Nephron (organoid): Measurements from ENCODE around the gene CALY.

ENCODE experiments used
- H3K27ac Mint-ChIP-seq, 3 experiments: 2 replicates each; pipeline ENCODE4 v1.8.0; 2020; ENCODE audit warnings: mixed read lengths in 3 of 3, mild to moderate bottlenecking in 2 of 3, moderate library complexity in 1 of 3
- H3K27me3 Mint-ChIP-seq: 2 replicates; pipeline ENCODE4 v1.8.0; 2021; ENCODE audit warnings: low read depth, mild to moderate bottlenecking, moderate library complexity, mixed read lengths
- H3K36me3 Mint-ChIP-seq: 2 replicates; pipeline ENCODE4 v1.8.0; 2020; ENCODE audit warnings: low read depth, mixed read lengths
- H3K4me1 Mint-ChIP-seq: 2 replicates; pipeline ENCODE4 v1.8.0; 2020; ENCODE audit warnings: mixed read lengths
- H3K4me3 Mint-ChIP-seq, 3 experiments: 2 replicates each; pipeline ENCODE4 v1.8.0; 2020; ENCODE audit warnings: mild to moderate bottlenecking in 3 of 3, mixed read lengths in 3 of 3, moderate library complexity in 2 of 3
- H3K9me3 Mint-ChIP-seq: 2 replicates; pipeline ENCODE4 v1.8.0; 2020; ENCODE audit warnings: mixed read lengths
- TF ChIP-seq, protein P1 (sequence below), 3 experiments: fragments of 200-600 bp; sonication (generic); IDR thresholded peaks; one replicate each; pipeline ENCODE4 v1.5.0; 2021; ENCODE audit warnings: antibody characterized with exemption in 3 of 3; ENCODE audit not compliant: unreplicated experiment in 3 of 3

CALY gene

DNA sequence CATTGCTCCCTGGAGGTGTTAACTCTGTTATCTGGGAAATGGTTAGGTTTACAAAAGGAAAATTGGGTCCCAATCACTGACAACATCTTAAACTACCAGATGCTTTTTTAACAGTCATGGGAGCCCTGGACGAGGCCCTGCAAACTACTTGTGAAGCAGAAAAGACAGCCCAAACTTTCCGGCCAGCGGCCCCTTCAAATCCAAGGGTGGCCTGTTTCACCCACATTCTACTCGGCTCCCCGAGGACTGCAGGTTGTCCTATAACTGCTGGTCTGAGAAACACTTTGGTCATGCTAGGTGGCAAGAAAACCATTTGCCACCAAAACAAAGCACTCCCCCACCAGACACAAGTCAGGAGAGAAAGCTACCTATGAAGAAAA is 30.6 kb downstream of the CALY start:
- Mint-ChIP-seq H3K27me3 (no peaks in the 10 kb centered on the region), H3K4me1 (peaks cover 23% of the 10 kb centered on the region), H3K36me3 (peaks cover 21% of the 10 kb centered on the region), H3K4me3 (peak overlapping the region; percentile 53 to 62 (median 60)), H3K9me3 (no peaks in the 10 kb centered on the region), H3K27ac (peak overlapping the region in 1 of 3 experiments; percentile 98)
- TF ChIP-seq, protein P1, sequence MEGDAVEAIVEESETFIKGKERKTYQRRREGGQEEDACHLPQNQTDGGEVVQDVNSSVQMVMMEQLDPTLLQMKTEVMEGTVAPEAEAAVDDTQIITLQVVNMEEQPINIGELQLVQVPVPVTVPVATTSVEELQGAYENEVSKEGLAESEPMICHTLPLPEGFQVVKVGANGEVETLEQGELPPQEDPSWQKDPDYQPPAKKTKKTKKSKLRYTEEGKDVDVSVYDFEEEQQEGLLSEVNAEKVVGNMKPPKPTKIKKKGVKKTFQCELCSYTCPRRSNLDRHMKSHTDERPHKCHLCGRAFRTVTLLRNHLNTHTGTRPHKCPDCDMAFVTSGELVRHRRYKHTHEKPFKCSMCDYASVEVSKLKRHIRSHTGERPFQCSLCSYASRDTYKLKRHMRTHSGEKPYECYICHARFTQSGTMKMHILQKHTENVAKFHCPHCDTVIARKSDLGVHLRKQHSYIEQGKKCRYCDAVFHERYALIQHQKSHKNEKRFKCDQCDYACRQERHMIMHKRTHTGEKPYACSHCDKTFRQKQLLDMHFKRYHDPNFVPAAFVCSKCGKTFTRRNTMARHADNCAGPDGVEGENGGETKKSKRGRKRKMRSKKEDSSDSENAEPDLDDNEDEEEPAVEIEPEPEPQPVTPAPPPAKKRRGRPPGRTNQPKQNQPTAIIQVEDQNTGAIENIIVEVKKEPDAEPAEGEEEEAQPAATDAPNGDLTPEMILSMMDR (IDR thresholded peaks at IDR 0.05; ENCODE audit: unreplicated experiment in 3 of 3) = no peak

DNA sequence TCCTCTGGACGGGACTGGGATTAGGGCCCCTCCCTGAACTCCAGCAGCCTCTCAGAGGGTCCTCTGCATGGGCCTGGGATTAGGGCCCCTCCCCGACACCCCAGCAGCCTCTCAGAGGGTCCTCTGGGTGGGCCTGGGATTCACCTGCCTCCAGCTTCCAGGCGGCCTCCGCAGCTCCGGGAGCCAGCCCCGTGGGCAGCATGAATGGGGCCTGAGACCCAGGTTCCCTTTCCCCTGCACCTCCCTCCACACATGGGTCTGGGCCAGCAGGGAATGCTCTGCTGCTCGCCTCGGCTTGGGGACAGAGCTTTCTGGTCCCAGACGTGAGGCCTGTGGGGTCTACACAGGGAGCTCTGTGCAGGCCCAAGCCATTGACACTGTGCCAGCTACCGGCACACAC is 33.5 kb downstream of the CALY start:
- TF ChIP-seq, protein P1 (IDR thresholded peaks at IDR 0.05; ENCODE audit: unreplicated experiment in 3 of 3) = no peak
- Mint-ChIP-seq H3K9me3 (no peaks in the 10 kb centered on the region), H3K4me3 (no peak overlapping the region), H3K27me3 (no peaks in the 10 kb centered on the region), H3K4me1 (peaks cover 22% of the 10 kb centered on the region), H3K36me3 (peaks cover 41% of the 10 kb centered on the region), H3K27ac (no peak overlapping the region)

DNA sequence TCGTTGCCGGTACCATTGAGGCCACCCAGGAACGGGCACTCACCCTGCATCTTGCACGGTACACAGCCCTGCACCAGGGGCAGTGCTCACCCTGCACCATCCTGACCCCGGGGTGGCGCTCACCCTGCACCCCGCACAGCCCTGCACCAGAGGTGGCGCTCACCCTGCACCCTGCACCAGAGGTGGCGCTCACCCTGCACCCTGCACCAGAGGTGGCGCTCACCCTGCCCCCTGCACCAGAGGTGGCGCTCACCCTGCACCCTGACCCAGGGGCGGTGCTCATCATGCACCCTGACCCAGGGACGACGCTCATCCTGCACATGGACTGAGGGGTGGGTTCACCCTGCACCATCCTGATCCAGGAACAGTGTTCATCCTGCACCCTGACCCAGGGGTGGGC is 34.5 kb downstream of the CALY start:
- Mint-ChIP-seq H3K27me3 (no peaks in the 10 kb centered on the region), H3K4me3 (no peak overlapping the region), H3K36me3 (peaks cover 50% of the 10 kb centered on the region), H3K9me3 (no peaks in the 10 kb centered on the region), H3K4me1 (peaks cover 12% of the 10 kb centered on the region), H3K27ac (no peak overlapping the region)
- TF ChIP-seq, protein P1 (IDR thresholded peaks at IDR 0.05; ENCODE audit: unreplicated experiment in 3 of 3) = no peak

DNA sequence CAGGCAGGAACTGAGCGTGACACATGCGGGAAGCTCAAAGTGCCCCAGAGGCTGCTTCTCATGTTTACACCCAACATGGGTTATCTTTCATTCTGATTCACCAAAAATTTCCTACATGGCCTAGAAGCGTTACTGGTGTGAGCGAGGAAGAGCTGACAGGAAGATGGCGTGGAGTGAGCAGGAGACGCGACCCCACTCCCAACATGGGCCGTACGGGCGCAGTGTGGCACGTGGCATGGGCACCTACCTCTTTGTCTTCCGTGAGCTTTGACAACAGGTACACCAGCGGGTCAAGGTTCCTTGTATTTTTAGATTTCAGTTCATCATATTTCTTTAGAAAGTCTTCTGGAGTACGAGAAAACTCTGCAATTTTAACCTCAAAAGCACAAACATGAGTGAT is 37.0 kb downstream of the CALY start:
- Mint-ChIP-seq H3K4me3 (no peak overlapping the region), H3K27me3 (no peaks in the 10 kb centered on the region), H3K4me1 (no peaks in the 10 kb centered on the region), H3K36me3 (peaks cover 54% of the 10 kb centered on the region), H3K27ac (no peak overlapping the region), H3K9me3 (no peaks in the 10 kb centered on the region)
- TF ChIP-seq, protein P1 (IDR thresholded peaks at IDR 0.05; ENCODE audit: unreplicated experiment in 3 of 3) = no peak

DNA sequence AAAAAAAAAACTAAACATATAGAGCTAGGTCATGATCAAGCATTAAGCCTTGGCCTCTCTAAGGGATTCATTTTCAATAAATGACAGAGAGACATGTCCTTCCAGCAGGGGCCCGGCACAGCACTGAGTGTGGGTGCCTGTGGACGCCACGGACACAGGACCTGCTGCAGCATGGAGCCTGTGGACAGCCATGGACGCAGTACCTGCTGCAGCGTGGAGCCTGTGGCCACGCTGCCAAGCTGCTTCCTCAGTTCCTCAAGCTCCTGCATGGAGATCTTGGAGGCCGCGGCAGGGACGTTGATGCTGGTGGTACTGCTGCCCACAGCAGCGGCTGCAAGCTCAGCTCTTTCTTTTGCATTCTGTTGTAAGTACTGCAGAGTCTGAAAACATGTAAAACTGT is 37.5 kb downstream of the CALY start:
- Mint-ChIP-seq H3K27ac (no peak overlapping the region), H3K9me3 (no peaks in the 10 kb centered on the region), H3K36me3 (peaks cover 59% of the 10 kb centered on the region), H3K27me3 (no peaks in the 10 kb centered on the region), H3K4me1 (no peaks in the 10 kb centered on the region), H3K4me3 (no peak overlapping the region)
- TF ChIP-seq, protein P1 (IDR thresholded peaks at IDR 0.05; ENCODE audit: unreplicated experiment in 3 of 3) = no peak

DNA sequence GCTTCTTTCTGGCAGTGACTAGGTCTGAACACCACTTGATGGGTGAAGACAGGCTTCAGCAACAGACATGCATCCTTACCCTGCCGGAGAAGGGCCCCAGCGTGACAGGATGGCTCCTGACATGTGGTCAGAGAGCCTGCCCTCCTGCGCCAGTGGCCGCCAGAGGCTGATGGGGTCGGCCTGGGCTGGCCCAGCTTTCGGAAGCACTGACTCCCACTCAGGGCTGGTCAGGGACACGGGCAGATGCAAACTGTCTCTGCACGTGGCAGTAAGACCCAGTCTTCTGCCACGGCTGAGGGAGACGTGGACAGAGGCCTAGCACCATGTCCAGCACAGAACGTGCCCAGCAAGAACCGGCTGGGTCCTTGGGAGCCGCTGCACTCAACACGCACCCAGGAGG is 38.2 kb downstream of the CALY start:
- Mint-ChIP-seq H3K27ac (no peak overlapping the region), H3K4me3 (no peak overlapping the region), H3K4me1 (no peaks in the 10 kb centered on the region), H3K27me3 (no peaks in the 10 kb centered on the region), H3K36me3 (peaks cover 59% of the 10 kb centered on the region), H3K9me3 (no peaks in the 10 kb centered on the region)
- TF ChIP-seq, protein P1 (IDR thresholded peaks at IDR 0.05; ENCODE audit: unreplicated experiment in 3 of 3) = no peak
